T47D (cell line): ENCODE data around the gene PPEF2.

Experiments
- DNase-seq, 2 experiments: peaks; one replicate each; pipeline versions ENCODE4 v3.0.0 to v3.0.0-alpha.2; 2011 to 2012; ENCODE audit warnings: low read depth in 1 of 2, low spot score in 1 of 2
- JUND ChIP-seq: IDR thresholded peaks from 2 replicates; pipeline ENCODE4 v1.6.1; 2012; ENCODE audit warnings: low read depth
- in situ Hi-C: cut with HindIII; loops from 2 replicates; pipeline ENCODE4 v1.10.0; 2016; ENCODE audit warnings: low sequenced_read_pairs, low pct_unique_long_range_greater_than_20kb

The PPEF2 gene

GRCh38 chr4:75817901-75818300 lies 84.4 kb downstream of the PPEF2 start:
- in situ Hi-C loops: no loop called here
- no peak for TF ChIP-seq JUND
- DNase-seq: no peak
